HG03378 (cell line): Measurements from ENCODE around the gene CSF1.

ENCODE experiments used
- ATAC-seq: cut with Tn5 transposase; IDR thresholded peaks from one replicate; pipeline ENCODE4 v1.9.1; 2021; ENCODE audit warnings: mild to moderate bottlenecking, moderate library complexity; ENCODE audit not compliant: unreplicated experiment

Gene CSF1

DNA sequence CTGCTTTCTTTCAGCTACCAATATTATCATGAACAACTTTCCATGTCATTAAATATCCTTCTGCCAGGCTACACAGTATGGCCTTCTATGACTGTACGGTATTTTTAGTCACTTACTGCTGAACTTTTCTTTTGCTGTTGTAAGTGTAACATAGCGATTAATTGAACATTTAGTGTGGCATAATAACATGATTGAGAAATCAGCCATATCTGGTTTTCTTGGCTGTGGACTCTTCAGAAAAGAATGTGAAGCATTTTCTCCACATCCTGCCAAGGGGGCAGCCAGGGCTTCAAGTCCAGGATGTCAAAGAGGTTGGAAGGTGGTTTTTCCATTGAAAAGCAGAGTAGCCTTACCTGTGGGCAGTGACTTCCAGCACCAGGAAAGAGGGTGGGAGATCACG is 65.1 kb downstream of the CSF1 start:
- no peak for ATAC-seq

DNA sequence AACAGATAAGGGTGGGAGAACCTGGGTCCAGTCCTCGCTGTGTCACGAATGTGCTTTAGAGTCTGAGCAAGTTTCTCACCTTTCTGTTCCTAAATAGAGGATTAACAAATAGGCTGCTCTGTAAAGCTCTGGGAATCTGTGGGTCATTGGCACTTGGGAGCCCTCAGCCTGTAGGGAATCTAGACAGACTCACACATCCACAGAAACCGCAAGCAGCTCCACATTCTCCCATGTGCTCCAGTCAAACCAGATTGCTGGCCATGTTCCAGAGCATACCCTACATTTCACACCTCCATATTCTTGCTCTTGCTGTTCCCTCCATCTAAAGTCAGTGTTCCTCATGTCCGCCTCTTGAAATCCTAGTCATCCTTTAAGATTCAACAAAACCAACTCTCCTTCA is 66.1 kb downstream of the CSF1 start:
- ATAC-seq, result no peak

DNA sequence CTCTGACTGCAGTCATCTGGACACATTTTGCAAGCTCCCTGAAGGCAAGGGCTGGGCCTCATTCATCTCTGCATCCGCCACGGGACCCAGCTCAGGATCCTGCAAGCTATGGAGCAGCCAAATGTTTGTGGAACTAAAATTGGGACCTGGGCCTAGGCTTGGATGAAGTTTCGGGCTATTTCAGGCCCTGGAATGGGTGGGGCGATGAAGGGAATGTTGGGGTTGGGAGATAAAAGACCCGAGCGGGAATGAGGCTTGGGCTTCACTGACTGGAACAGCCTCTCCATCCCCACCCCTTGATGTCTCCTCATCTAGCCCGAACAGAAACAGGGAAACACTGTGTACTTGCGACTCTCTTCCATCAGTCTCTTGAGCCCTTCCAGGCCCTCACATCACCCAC is 66.6 kb downstream of the CSF1 start:
- no peak for ATAC-seq

GRCh38 chr1:109977657-109978378 is 67.2 kb downstream of the CSF1 start:
- ATAC-seq, result no peak

- ATAC-seq, result no peak
Measured at GRCh38 chr1:109978761-109979488, 68.3 kb downstream of the CSF1 start.

DNA sequence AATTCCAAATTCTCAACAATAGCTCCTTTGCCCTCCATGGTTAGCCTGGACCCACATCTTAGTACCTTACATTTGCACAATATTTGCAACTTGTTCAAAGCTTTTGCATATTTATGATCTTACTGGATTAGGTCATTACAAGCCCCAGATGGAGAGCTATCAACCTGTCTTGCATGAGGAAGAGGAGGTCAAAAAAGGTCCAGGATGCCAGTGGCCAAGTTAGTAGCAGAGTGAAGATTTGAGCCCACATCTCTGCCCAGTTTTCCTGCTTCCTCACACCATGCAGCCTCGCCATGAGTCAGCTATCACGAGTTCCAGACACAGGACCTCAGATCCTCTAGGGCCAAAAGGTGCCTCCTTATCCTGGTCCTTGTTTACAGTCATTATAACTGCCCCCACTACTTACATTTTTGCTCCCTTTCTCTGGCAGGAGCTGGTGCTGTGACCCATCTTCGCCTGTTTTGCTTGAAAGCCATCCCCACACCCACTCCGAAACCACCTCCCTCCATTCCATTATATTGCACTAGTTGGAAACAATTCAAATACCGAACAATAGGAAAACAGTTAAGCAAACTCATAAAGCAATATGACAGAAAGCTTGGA is 68.9 kb downstream of the CSF1 start:
- ATAC-seq, result no peak
